Measurements from ENCODE around the gene PSMC1. TPM values are rescaled to one million over a fixed set of nuclear protein-coding genes. Genes with fewer than 3 reads are reported as not detected.

Gene PSMC1
- total and polyA plus RNA-seq, 8 donors = 14.5 to 247 (median 96.1) TPM

DNA sequence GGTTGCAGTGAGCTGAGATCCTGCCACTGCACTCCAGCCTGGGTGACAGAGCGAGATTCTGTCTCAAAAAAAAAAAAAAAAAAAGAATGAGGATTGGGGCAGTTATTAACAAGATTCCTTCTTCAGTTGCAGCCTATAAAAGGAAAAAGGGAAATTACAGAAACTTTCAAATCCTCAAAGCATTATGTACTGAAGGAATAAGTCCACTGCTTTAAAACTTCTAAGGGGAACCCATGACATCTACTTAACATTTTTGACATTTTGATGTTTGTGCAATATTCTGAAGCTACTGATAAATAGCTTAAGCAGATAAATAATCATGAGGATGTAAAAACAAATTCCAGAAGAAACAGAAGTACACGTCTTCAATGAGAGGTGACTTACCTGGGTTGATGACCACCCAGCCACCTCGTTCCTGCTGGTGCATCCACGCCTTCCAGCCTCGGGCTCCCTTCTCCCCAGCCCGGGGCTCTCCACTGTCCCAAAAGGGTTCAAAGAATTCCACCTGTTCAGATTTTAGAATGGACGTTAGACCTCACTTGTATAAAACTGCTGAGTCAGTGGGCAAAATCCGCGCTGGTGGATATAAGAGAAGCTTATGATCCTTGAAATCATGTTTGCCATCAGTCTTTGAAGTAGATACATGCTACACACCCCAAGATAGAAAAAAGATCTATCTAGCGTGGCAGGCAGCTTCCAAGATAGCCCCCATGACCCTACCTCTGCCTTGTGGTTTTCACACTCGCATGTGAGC is 41.7 kb downstream of the PSMC1 start:
- no peaks in the 10 kb centered on the region for H3K9me3 ChIP-seq
- DNase-seq = no peak
- intact Hi-C loops (cut with DNase I; ENCODE audit: low total_unique reads) = no loop called here
- H3K4me3 ChIP-seq = no peak overlapping the region
- TF ChIP-seq POLR2AphosphoS5 (IDR thresholded peaks at IDR 0.05) (no peak), EP300 (IDR thresholded peaks at IDR 0.05) (no peak), POLR2A (IDR thresholded peaks at IDR 0.05) (no peak)
- TF ChIP-seq, protein P1, sequence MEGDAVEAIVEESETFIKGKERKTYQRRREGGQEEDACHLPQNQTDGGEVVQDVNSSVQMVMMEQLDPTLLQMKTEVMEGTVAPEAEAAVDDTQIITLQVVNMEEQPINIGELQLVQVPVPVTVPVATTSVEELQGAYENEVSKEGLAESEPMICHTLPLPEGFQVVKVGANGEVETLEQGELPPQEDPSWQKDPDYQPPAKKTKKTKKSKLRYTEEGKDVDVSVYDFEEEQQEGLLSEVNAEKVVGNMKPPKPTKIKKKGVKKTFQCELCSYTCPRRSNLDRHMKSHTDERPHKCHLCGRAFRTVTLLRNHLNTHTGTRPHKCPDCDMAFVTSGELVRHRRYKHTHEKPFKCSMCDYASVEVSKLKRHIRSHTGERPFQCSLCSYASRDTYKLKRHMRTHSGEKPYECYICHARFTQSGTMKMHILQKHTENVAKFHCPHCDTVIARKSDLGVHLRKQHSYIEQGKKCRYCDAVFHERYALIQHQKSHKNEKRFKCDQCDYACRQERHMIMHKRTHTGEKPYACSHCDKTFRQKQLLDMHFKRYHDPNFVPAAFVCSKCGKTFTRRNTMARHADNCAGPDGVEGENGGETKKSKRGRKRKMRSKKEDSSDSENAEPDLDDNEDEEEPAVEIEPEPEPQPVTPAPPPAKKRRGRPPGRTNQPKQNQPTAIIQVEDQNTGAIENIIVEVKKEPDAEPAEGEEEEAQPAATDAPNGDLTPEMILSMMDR (IDR thresholded peaks at IDR 0.05) = no peak
- peaks cover 13 to 74% (median 58%) of the 10 kb centered on the region in 4 donors for H3K36me3 ChIP-seq
- peak overlapping the region in 2 of 5 donors; percentile 9 to 81 for H3K27ac ChIP-seq
- no peaks in the 10 kb centered on the region for H3K27me3 ChIP-seq
- 80 to 91% (median 88%) methylated on average over 11 of the region's 11 CpGs for WGBS, 5 donors
- peaks cover 16 to 74% (median 35%) of the 10 kb centered on the region in 4 donors for H3K4me1 ChIP-seq

DNA sequence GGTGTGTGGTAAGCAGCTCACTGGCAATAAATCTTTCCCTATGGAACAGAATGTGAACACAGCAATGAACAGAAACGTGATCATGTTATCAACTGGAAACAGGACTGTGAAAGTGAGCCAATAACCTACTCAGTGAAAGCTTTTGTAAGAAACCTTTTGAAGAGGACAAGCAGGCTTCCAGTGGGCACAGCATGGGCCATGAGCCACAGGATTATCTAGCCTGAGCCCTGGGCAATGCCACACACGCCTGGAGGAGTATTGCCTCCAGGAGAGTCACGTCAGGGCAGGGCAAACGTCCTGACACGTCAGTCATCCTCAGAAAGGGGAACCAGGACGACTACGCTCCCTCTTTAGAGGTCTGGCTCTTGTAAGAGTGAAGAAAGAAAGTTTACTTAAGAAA is 43.1 kb downstream of the PSMC1 start:
- 22 to 58% (median 33%) methylated on average over 7 of the region's 7 CpGs for whole genome bisulfite sequencing, 5 donors
- H3K36me3 ChIP-seq = peaks cover 13 to 78% (median 63%) of the 10 kb centered on the region in 4 donors
- peak overlapping the region in 4 of 5 donors; percentile 11 to 81 (median 44) for H3K27ac ChIP-seq
- H3K4me1 ChIP-seq = peaks cover 16 to 69% (median 36%) of the 10 kb centered on the region in 4 donors
- DNase-seq = peak in 1 of 2 donors; percentile 50
- peak in 1 of 3 donors; percentile 65 for TF ChIP-seq POLR2AphosphoS5 (IDR thresholded peaks at IDR 0.05)
- TF ChIP-seq, protein P1 (IDR thresholded peaks at IDR 0.05) = no peak
- peak; percentile 64 for TF ChIP-seq EP300 (IDR thresholded peaks at IDR 0.05)
- no peak for TF ChIP-seq POLR2A (IDR thresholded peaks at IDR 0.05)
- H3K27me3 ChIP-seq = no peaks in the 10 kb centered on the region
- no peak overlapping the region for H3K4me3 ChIP-seq
- intact Hi-C loops (cut with DNase I; ENCODE audit: low total_unique reads) = no loop called here
- H3K9me3 ChIP-seq = no peaks in the 10 kb centered on the region

DNA sequence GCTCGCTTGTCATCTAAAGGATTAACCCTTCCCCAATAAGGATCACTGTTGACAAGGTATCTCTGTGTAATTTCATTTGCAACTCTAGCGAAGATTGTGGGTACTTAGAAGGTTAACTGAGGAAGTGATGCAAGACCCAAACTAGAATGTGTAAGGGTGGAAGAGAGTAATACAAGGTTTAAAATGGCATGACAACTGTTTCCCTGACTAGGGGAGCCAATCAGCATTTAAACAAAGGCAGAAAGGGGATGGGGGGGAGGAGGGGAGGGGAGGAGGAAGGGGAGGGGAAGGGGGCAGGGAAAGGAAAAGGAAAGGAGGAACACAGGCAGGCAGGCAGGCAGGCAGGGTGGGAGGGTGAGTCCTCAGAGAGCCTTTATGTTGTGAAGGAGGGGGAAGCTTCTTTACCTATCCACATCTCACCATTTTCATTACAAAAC is 44.3 kb downstream of the PSMC1 start:
- Histone ChIP-seq H3K4me3 (no peak overlapping the region), H3K27ac (peak overlapping the region in 4 of 5 donors; percentile 58 to 81 (median 66)), H3K4me1 (peaks cover 16 to 64% (median 35%) of the 10 kb centered on the region in 4 donors), H3K36me3 (peaks cover 13 to 73% (median 65%) of the 10 kb centered on the region in 4 donors), H3K27me3 (no peaks in the 10 kb centered on the region), H3K9me3 (no peaks in the 10 kb centered on the region)
- DNase-seq = no peak
- TF ChIP-seq, protein P1 (IDR thresholded peaks at IDR 0.05) = no peak
- TF ChIP-seq EP300 (IDR thresholded peaks at IDR 0.05) = no peak
- TF ChIP-seq POLR2A (IDR thresholded peaks at IDR 0.05) = no peak
- no peak for TF ChIP-seq POLR2AphosphoS5 (IDR thresholded peaks at IDR 0.05)
- 71 to 95% (median 72%) methylated on average over 2 of the region's 2 CpGs for WGBS, 5 donors
- intact Hi-C loops (cut with DNase I; ENCODE audit: low total_unique reads) = no loop called here

DNA sequence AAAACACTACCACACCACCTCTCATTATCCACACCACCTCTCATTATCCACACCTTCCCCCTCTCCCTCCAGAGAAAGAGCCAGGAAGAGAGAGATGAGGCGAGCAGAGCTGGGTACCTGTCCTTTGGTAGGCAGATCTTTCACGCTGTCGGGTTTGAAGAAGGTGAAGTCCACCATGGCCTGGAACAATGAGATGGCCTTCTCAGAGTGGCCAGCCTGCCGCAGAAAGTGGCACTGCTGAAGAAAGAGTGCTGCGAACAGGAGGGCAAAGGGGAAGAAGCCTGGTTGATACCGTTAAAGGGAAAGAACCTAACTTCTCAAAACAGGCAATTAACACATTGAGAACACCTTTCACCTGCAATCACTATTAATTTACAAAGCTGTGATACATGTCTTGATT is 44.8 kb downstream of the PSMC1 start:
- H3K4me1 ChIP-seq = peaks cover 16 to 59% (median 32%) of the 10 kb centered on the region in 4 donors
- intact Hi-C loops (cut with DNase I; ENCODE audit: low total_unique reads) = no loop called here
- peak overlapping the region in 4 of 5 donors; percentile 58 to 81 (median 66) for H3K27ac ChIP-seq
- H3K9me3 ChIP-seq = no peaks in the 10 kb centered on the region
- peaks cover 13 to 73% (median 65%) of the 10 kb centered on the region in 4 donors for H3K36me3 ChIP-seq
- 52 to 71% (median 66%) methylated on average over 6 of the region's 6 CpGs for WGBS, 5 donors
- DNase-seq = no peak
- TF ChIP-seq POLR2A (IDR thresholded peaks at IDR 0.05) (no peak), POLR2AphosphoS5 (IDR thresholded peaks at IDR 0.05) (no peak), EP300 (IDR thresholded peaks at IDR 0.05) (no peak)
- TF ChIP-seq, protein P1 (IDR thresholded peaks at IDR 0.05) = no peak
- no peak overlapping the region for H3K4me3 ChIP-seq
- H3K27me3 ChIP-seq = no peaks in the 10 kb centered on the region

Data from stomach (tissue), 9 donors.